ENCODE data around the gene HSPG2. TPM values are rescaled to one million over a fixed set of nuclear protein-coding genes. Genes with fewer than 3 reads are reported as not detected.

HSPG2 gene
- total and polyA plus RNA-seq, 2 of the 8 experiments (the other 6 are each of a cell fraction or from before 2014, with no cell fraction given): 17.8 to 111 TPM

- TF ChIP-seq HDAC6 (IDR thresholded peaks at IDR 0.05; ENCODE audit: low read depth, low read length): no peak
- no peak for TF ChIP-seq JUND (IDR thresholded peaks at IDR 0.05; ENCODE audit: low read length)
- no peak for TF ChIP-seq CEBPB (IDR thresholded peaks at IDR 0.05; ENCODE audit: low read depth, low read length)
- TF ChIP-seq RFX5 (IDR thresholded peaks at IDR 0.05; ENCODE audit: borderline replicate concordance, low read depth, low read length): no peak
- TF ChIP-seq SP2 (IDR thresholded peaks at IDR 0.05; ENCODE audit: low read length): no peak
- no peak for TF ChIP-seq POLR2AphosphoS5 (IDR thresholded peaks at IDR 0.05; ENCODE audit: low read depth, low read length)
- TF ChIP-seq YY1 (IDR thresholded peaks at IDR 0.05; ENCODE audit: low read depth, low read length): no peak
- TF ChIP-seq BACH1 (IDR thresholded peaks at IDR 0.05; ENCODE audit: low read length): no peak
- Histone ChIP-seq H4K91ac (replicated peaks; ENCODE audit: insufficient read length, low read length) (no peak overlapping the region), H2AK5ac (ENCODE audit: low read depth, low read length) (no peak overlapping the region), H2BK12ac (ENCODE audit: low read depth, low read length) (no peak overlapping the region), H2BK20ac (ENCODE audit: low read length) (no peak overlapping the region), H3K14ac (ENCODE audit: insufficient read length) (no peak overlapping the region), H3K27me3 (replicated peaks in 1 of 4; ENCODE audit: control insufficient read depth in 3 of 4, extremely low read depth in 1 of 4, insufficient read depth in 3 of 4, low read length in 3 of 4) (no peaks in the 10 kb centered on the region), H3K23me2 (ENCODE audit: low read depth, low read length) (no peaks in the 10 kb centered on the region), H3K9ac (replicated peaks in 1 of 4; ENCODE audit: extremely low read depth in 1 of 4, low read depth in 3 of 4, low read length in 3 of 4) (no peak overlapping the region), H3K36me3 (ENCODE audit: control insufficient read depth in 2 of 4, insufficient read depth in 4 of 4, low read length in 3 of 4) (no peaks in the 10 kb centered on the region), H2AFZ (ENCODE audit: low read length) (no peak overlapping the region), H4K20me1 (replicated peaks in 1 of 2; ENCODE audit: control insufficient read depth in 1 of 2, insufficient read depth in 2 of 2, low read length in 2 of 2) (peaks cover 3 to 8% of the 10 kb centered on the region in 2 experiments), H3K23ac (ENCODE audit: insufficient read length) (no peak overlapping the region), H3K27ac (ENCODE audit: low read depth, low read length) (no peak overlapping the region), H4K5ac (ENCODE audit: insufficient read length, low read depth, low read length) (no peak overlapping the region), H2BK120ac (replicated peaks; ENCODE audit: low read depth, low read length) (no peak overlapping the region), H3K56ac (replicated peaks; ENCODE audit: insufficient read length, low read depth, low read length) (no peak overlapping the region), H3K4me1 (replicated peaks in 1 of 4; ENCODE audit: control insufficient read depth in 3 of 4, insufficient read depth in 4 of 4, low read length in 3 of 4) (no peaks in the 10 kb centered on the region), H3K9me3 (ENCODE audit: insufficient read depth in 2 of 2, low read depth in 1 of 2, low read length in 1 of 2) (0 out of 4 replicates have a peak, but pooled peaks cover 0 to 2% of the 10 kb centered on the region in 2 experiments), H3K4me2 (ENCODE audit: insufficient read depth in 1 of 2, low read depth in 2 of 2, low read length in 2 of 2) (no peak overlapping the region), H3K79me2 (ENCODE audit: control insufficient read depth in 1 of 2, insufficient read depth in 2 of 2, low read length in 2 of 2) (peaks cover 48 to 96% of the 10 kb centered on the region in 2 experiments), H3K4me3 (ENCODE audit: extremely low read depth in 1 of 4, insufficient read depth in 2 of 4, low read depth in 3 of 4, low read length in 4 of 4) (no peak overlapping the region), H2BK15ac (ENCODE audit: low read length) (no peak overlapping the region), H4K8ac (ENCODE audit: extremely low read depth, insufficient read depth, low read length) (no peak overlapping the region), H3K4ac (replicated peaks; ENCODE audit: insufficient read length, low read depth, low read length) (no peak overlapping the region), H2BK5ac (ENCODE audit: low read depth, low read length) (no peak overlapping the region), H3K79me1 (ENCODE audit: low read depth, low read length) (no peaks in the 10 kb centered on the region; the same call in 1 of the 2 replicates), H3K18ac (ENCODE audit: extremely low read depth, low read length) (no peak overlapping the region)
- no peak for FAIRE-seq
- DNase-seq (ENCODE audit: low read depth in 1 of 2, low spot score in 2 of 2): no peak
- ChIA-PET CTCF (ENCODE audit: partially characterized antibody) (no interaction called here), POLR2A (ENCODE audit: partially characterized antibody) (interaction anchor here (1.3 kb wide), 1 partner anchor 12 kb away, joined by 4 read pairs; no protein-coding TSS in a partner anchor)
These were observed 161.0 kb downstream of the HSPG2 start for GRCh38 chr1:21775985-21776562.
